HepG2 (cell line): ENCODE results near the gene TMEM184B. TPM values are rescaled to one million over a fixed set of nuclear protein-coding genes. Genes with fewer than 3 reads are reported as not detected.
A peak's percentile ranks its signal among the peaks of the same experiment; 100 is the strongest.

Experiments used
- DPF2 ChIP-seq: sonication (generic); formaldehyde crosslinking; IDR thresholded peaks from 2 replicates; pipeline ENCODE4 v1.4.0; 2020; ENCODE audit warnings: mild to moderate bottlenecking, low read depth, missing genetic modification reagents, borderline replicate concordance
- FIP1L1 ChIP-seq: fragments of 200-400 bp; formaldehyde crosslinking; IDR thresholded peaks from 2 replicates; pipeline ENCODE4 v1.6.1; 2018; ENCODE audit warnings: low read depth, mild to moderate bottlenecking, low read length, moderate library complexity, borderline replicate concordance; ENCODE audit not compliant: insufficient read depth
- HDAC6 ChIP-seq: fragments of 200-600 bp; sonication (generic); IDR thresholded peaks from 2 replicates; pipeline ENCODE4 v1.7.0; 2017; ENCODE audit warnings: mild to moderate bottlenecking, antibody characterized with exemption, low read length, low read depth
- KAT7 ChIP-seq: IDR thresholded peaks from 2 replicates; pipeline ENCODE4 v1.6.1; 2018; ENCODE audit warnings: borderline replicate concordance, missing compliant biosample characterization
- NRL ChIP-seq: sonication (generic); formaldehyde crosslinking; IDR thresholded peaks from 2 replicates; pipeline ENCODE4 v1.5.0; 2020; ENCODE audit warnings: missing genetic modification reagents, mild to moderate bottlenecking, moderate library complexity, borderline replicate concordance
- SPEN ChIP-seq: sonication (generic); formaldehyde crosslinking; IDR thresholded peaks from 2 replicates; pipeline ENCODE4 v1.5.1; 2020; ENCODE audit warnings: low read depth, mild to moderate bottlenecking, missing genetic modification reagents
- ZBTB40 ChIP-seq, 2 experiments: fragments of 450-650 bp in 1 of 2; sonication (generic) in 1 of 2; formaldehyde crosslinking in 1 of 2; IDR thresholded peaks; 2 replicates each; pipeline versions ENCODE4 v1.6.1 to v1.8.0; 2016 to 2022; ENCODE audit warnings: antibody characterized with exemption in 1 of 2, mild to moderate bottlenecking in 1 of 2, missing genetic modification reagents in 1 of 2
- ZNF143 ChIP-seq: sonication (generic); formaldehyde crosslinking; IDR thresholded peaks from 2 replicates; pipeline ENCODE4 v1.4.0; 2020; ENCODE audit warnings: missing genetic modification reagents
- ZNF766 ChIP-seq: sonication (generic); formaldehyde crosslinking; IDR thresholded peaks from 2 replicates; pipeline ENCODE4 v1.5.0; 2020; ENCODE audit warnings: missing genetic modification reagents, borderline replicate concordance
- polyA plus RNA-seq, 8 experiments: library from polyadenylated mRNA; depleted of rRNA in 3 of 8; stranded (reverse) in 7 of 8; unstranded in 1 of 8; fragments of >200 nt; fragmentation: Illumina TruSeq in 4 of 8; extraction: Trizol in 4 of 8; gene quantifications; 2 replicates each; pipeline versions ENCODE4 v1.2.1 to v1.2.3, GENCODE V29; 2011 to 2016; ENCODE audit warnings: low read depth in 4 of 8, missing spikeins in 1 of 8, mixed read lengths in 1 of 8; ENCODE audit not compliant: insufficient read depth in 1 of 8
- total RNA-seq, 5 experiments: library from RNA; depleted of rRNA; stranded (reverse); fragments of >200 nt; fragmentation: Illumina TruSeq; extraction: Trizol; gene quantifications; 2 replicates each; pipeline ENCODE4 v1.2.3, GENCODE V29; 2016; ENCODE audit warnings: low read depth in 1 of 5
- TF ChIP-seq, protein P1 (sequence below): fragments of 450-650 bp; IDR thresholded peaks from 2 replicates; pipeline ENCODE4 v1.6.1; 2017
- TF ChIP-seq, protein P2 (sequence below): IDR thresholded peaks from 2 replicates; pipeline ENCODE4 v1.4.0; 2020; ENCODE audit warnings: mild to moderate bottlenecking, missing genetic modification reagents
- TF ChIP-seq, protein P3 (sequence below): sonication (generic); formaldehyde crosslinking; IDR thresholded peaks from 2 replicates; pipeline ENCODE4 v1.4.0; 2020; ENCODE audit warnings: missing genetic modification reagents

TMEM184B gene
- total and polyA plus RNA-seq, 2 of the 13 experiments (the other 11 are each of a cell fraction or from before 2014, with no cell fraction given): 15.9 to 16.0 TPM

DNA sequence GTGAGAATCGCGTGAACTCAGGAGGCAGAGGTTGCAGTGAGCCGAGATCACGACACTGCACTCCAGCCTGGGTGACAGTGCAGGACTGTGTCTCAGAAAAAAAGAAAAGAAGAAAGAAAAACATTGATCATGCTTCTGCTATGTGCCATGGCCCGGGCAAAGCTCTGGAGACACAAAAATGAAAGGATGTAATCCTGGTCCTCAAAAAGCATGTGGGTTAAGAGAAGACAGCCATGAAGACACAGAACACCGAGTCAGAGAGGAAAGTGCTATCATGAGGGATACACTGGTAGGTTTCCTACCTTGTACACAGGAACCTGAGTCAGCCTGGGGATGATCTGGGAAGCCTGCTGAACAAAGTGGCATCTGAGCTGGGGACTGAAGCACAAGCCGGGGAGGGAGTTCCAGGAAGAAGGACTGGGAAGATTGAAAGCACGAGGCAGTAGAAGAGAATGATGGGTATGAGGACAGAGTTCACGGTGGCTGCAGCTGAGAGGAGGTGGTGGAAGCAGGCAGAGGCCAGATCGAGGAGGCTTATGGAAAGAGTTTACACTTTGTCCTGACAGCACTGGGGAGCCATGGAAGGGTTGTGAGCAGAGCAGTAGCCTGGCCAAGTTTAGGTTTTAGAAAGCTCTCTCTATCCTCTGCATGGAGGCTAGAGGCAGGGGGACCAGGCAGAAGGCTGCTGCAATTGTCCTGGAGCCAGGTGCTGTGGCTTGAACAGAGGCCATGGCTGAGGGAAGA is 80.9 kb downstream of the TMEM184B start (continued):
- TF ChIP-seq, protein P1, sequence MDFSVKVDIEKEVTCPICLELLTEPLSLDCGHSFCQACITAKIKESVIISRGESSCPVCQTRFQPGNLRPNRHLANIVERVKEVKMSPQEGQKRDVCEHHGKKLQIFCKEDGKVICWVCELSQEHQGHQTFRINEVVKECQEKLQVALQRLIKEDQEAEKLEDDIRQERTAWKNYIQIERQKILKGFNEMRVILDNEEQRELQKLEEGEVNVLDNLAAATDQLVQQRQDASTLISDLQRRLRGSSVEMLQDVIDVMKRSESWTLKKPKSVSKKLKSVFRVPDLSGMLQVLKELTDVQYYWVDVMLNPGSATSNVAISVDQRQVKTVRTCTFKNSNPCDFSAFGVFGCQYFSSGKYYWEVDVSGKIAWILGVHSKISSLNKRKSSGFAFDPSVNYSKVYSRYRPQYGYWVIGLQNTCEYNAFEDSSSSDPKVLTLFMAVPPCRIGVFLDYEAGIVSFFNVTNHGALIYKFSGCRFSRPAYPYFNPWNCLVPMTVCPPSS: no peak
- TF ChIP-seq FIP1L1: no peak
- TF ChIP-seq NRL (CRISPR knock-in tag): peak; percentile 58; the same call in 1 of the 2 replicates
- TF ChIP-seq, protein P2, sequence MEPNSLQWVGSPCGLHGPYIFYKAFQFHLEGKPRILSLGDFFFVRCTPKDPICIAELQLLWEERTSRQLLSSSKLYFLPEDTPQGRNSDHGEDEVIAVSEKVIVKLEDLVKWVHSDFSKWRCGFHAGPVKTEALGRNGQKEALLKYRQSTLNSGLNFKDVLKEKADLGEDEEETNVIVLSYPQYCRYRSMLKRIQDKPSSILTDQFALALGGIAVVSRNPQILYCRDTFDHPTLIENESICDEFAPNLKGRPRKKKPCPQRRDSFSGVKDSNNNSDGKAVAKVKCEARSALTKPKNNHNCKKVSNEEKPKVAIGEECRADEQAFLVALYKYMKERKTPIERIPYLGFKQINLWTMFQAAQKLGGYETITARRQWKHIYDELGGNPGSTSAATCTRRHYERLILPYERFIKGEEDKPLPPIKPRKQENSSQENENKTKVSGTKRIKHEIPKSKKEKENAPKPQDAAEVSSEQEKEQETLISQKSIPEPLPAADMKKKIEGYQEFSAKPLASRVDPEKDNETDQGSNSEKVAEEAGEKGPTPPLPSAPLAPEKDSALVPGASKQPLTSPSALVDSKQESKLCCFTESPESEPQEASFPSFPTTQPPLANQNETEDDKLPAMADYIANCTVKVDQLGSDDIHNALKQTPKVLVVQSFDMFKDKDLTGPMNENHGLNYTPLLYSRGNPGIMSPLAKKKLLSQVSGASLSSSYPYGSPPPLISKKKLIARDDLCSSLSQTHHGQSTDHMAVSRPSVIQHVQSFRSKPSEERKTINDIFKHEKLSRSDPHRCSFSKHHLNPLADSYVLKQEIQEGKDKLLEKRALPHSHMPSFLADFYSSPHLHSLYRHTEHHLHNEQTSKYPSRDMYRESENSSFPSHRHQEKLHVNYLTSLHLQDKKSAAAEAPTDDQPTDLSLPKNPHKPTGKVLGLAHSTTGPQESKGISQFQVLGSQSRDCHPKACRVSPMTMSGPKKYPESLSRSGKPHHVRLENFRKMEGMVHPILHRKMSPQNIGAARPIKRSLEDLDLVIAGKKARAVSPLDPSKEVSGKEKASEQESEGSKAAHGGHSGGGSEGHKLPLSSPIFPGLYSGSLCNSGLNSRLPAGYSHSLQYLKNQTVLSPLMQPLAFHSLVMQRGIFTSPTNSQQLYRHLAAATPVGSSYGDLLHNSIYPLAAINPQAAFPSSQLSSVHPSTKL (CRISPR knock-in tag): no peak
- peak; percentile 76 for TF ChIP-seq ZNF143 (CRISPR knock-in tag)
- no peak for TF ChIP-seq SPEN (CRISPR knock-in tag)
- no peak for TF ChIP-seq ZNF766 (CRISPR knock-in tag)
- no peak for TF ChIP-seq ZBTB40 (IDR thresholded peaks at IDR 0.05)
- TF ChIP-seq ZBTB40 (CRISPR knock-in tag; IDR thresholded peaks at IDR 0.05): 0 out of 2 replicates have a peak, but pooled peaks have one; percentile 46
- TF ChIP-seq HDAC6: no peak
- TF ChIP-seq, protein P3, sequence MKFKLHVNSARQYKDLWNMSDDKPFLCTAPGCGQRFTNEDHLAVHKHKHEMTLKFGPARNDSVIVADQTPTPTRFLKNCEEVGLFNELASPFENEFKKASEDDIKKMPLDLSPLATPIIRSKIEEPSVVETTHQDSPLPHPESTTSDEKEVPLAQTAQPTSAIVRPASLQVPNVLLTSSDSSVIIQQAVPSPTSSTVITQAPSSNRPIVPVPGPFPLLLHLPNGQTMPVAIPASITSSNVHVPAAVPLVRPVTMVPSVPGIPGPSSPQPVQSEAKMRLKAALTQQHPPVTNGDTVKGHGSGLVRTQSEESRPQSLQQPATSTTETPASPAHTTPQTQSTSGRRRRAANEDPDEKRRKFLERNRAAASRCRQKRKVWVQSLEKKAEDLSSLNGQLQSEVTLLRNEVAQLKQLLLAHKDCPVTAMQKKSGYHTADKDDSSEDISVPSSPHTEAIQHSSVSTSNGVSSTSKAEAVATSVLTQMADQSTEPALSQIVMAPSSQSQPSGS (CRISPR knock-in tag): no peak
- TF ChIP-seq DPF2: no peak
- no peak for TF ChIP-seq KAT7 (CRISPR knock-in tag)
